ENCODE results near the gene LRRC59. TPM values are rescaled to one million over a fixed set of nuclear protein-coding genes. Genes with fewer than 3 reads are reported as not detected.
A peak's percentile ranks its signal among the peaks of the same experiment; 100 is the strongest.
"Not testable (repeated sequence)": the region's sequence is repeated elsewhere in the genome, so short reads cannot be mapped to it uniquely, and the experiment has no call there.

The LRRC59 gene
- total RNA-seq, 4 donors from 2014 or later, result 57.0 to 89.1 (median 73.2) TPM

- no peak for TF ChIP-seq POLR2A (IDR thresholded peaks at IDR 0.05)
- TF ChIP-seq CTCF (IDR thresholded peaks at IDR 0.05), result no peak
- no peak overlapping the region for H3K4me3 ChIP-seq
Observed at GRCh38 chr17:50422738-50423137, 25.4 kb upstream of the LRRC59 start.

GRCh38 chr17:50421308-50422051 is 24.2 kb upstream of the LRRC59 start:
- Histone ChIP-seq H3K9me3 (no peaks in the 10 kb centered on the region), H3K4me3 (peak overlapping the region in 2 of 4 donors; percentile 0 to 15), H3K27me3 (no peaks in the 10 kb centered on the region), H3K27ac (peak overlapping the region; percentile 61 to 69 (median 66)), H3K4me1 (peaks cover 3 to 28% (median 14%) of the 10 kb centered on the region in 4 donors), H3K36me3 (no peaks in the 10 kb centered on the region)
- DNase-seq, result no peak
- TF ChIP-seq CTCF (IDR thresholded peaks at IDR 0.05) (no peak), POLR2A (IDR thresholded peaks at IDR 0.05) (no peak)

More at GRCh38 chr17:50422738-50423137, 25.4 kb upstream of the LRRC59 start:
- Histone ChIP-seq H3K27ac (no peak overlapping the region), H3K27me3 (no peaks in the 10 kb centered on the region), H3K4me1 (peaks cover 3 to 39% (median 19%) of the 10 kb centered on the region in 4 donors), H3K9me3 (no peaks in the 10 kb centered on the region), H3K36me3 (no peaks in the 10 kb centered on the region)
- no peak for DNase-seq

- Histone ChIP-seq H3K4me1 (peaks cover 3 to 24% (median 13%) of the 10 kb centered on the region in 4 donors), H3K36me3 (no peaks in the 10 kb centered on the region), H3K9me3 (no peaks in the 10 kb centered on the region), H3K27me3 (no peaks in the 10 kb centered on the region), H3K4me3 (no peak overlapping the region), H3K27ac (peak overlapping the region; percentile 61 to 69 (median 66))
- no peak for DNase-seq
- TF ChIP-seq POLR2A (IDR thresholded peaks at IDR 0.05) (no peak), CTCF (IDR thresholded peaks at IDR 0.05) (no peak)
Observed at GRCh38 chr17:50420419-50421112, 23.2 kb upstream of the LRRC59 start.

GRCh38 chr17:50419577-50419976 is 22.3 kb upstream of the LRRC59 start:
- not testable (repeated sequence) for H3K4me3 ChIP-seq, H3K36me3 ChIP-seq, H3K27ac ChIP-seq, DNase-seq, H3K27me3 ChIP-seq, H3K9me3 ChIP-seq
- H3K4me1 ChIP-seq, result peaks cover 3 to 14% (median 6%) of the 10 kb centered on the region in 4 donors

GRCh38 chr17:50414808-50415207 is 17.5 kb upstream of the LRRC59 start:
- no peak for TF ChIP-seq CTCF (IDR thresholded peaks at IDR 0.05)
- TF ChIP-seq POLR2A (IDR thresholded peaks at IDR 0.05), result no peak
- H3K36me3 ChIP-seq, result no peaks in the 10 kb centered on the region
- H3K9me3 ChIP-seq, result no peaks in the 10 kb centered on the region
- H3K4me1 ChIP-seq, result no peaks in the 10 kb centered on the region
- no peak overlapping the region for H3K4me3 ChIP-seq
- no peaks in the 10 kb centered on the region for H3K27me3 ChIP-seq
- no peak overlapping the region for H3K27ac ChIP-seq
- DNase-seq, result no peak

- no peaks in the 10 kb centered on the region for H3K27me3 ChIP-seq
- no peak for DNase-seq
- H3K9me3 ChIP-seq, result no peaks in the 10 kb centered on the region
- no peaks in the 10 kb centered on the region for H3K36me3 ChIP-seq
- H3K4me1 ChIP-seq, result no peaks in the 10 kb centered on the region
- H3K27ac ChIP-seq, result no peak overlapping the region
- H3K4me3 ChIP-seq, result no peak overlapping the region
- no peak for TF ChIP-seq POLR2A (IDR thresholded peaks at IDR 0.05)
- no peak for TF ChIP-seq CTCF (IDR thresholded peaks at IDR 0.05)
Observed at GRCh38 chr17:50412188-50412732, 14.9 kb upstream of the LRRC59 start.
